Body of pancreas (tissue), 4 donors: Measurements from ENCODE around the gene HJURP. TPM values are rescaled to one million over a fixed set of nuclear protein-coding genes. Genes with fewer than 3 reads are reported as not detected.

Experiments
- ATAC-seq: fragments of 150-250 bp; one replicate; pipeline ENCODE4 v1.9.1; 2016
- DNase-seq, 4 donors: peaks; one replicate each; pipeline ENCODE4 v3.0.0-alpha.2; 2019
- H3K27ac ChIP-seq, 4 donors: fragments of 200-600 bp; sonication (generic); 1 replicate in 3 of 4; 2 replicates in 1 of 4; pipeline versions ENCODE4 v1.5.1 to v1.6.1; 2016 to 2019; ENCODE audit warnings: mild to moderate bottlenecking in 1 of 4, mixed read lengths in 1 of 4, moderate library complexity in 1 of 4
- H3K27me3 ChIP-seq, 2 donors: fragments of 200-600 bp; sonication (generic); one replicate each; pipeline ENCODE4 v1.6.0; 2016; ENCODE audit warnings: mild to moderate bottlenecking in 1 of 2
- H3K36me3 ChIP-seq, 2 donors: fragments of 200-600 bp; sonication (generic); replicated peaks in 1 of 2; 2 replicates each; pipeline ENCODE4 v1.5.1; 2016; ENCODE audit warnings: low read depth in 2 of 2; ENCODE audit not compliant: insufficient read depth in 1 of 2
- H3K4me1 ChIP-seq: fragments of 200-600 bp; sonication (generic); one replicate; pipeline ENCODE4 v1.6.0; 2016
- H3K4me3 ChIP-seq, 2 donors: fragments of 200-600 bp; sonication (generic); 1 replicate in 1 of 2; 2 replicates in 1 of 2; pipeline ENCODE4 v1.5.1; 2016 to 2019
- H3K9me3 ChIP-seq, 3 donors: fragments of 200-600 bp; sonication (generic); 1 replicate in 2 of 3; 2 replicates in 1 of 3; pipeline ENCODE4 v1.5.1; 2016
- POLR2A ChIP-seq, 3 donors: fragments of 450-650 bp; IDR thresholded peaks; one replicate each; pipeline ENCODE4 v1.6.1; 2016; ENCODE audit warnings: antibody characterized with exemption in 3 of 3, mild to moderate bottlenecking in 2 of 3
- WGBS, 2 donors: methylation state at CpG; one replicate each; pipeline ENCODE4 v1.1.5; 2017; 5-methylcytosine and 5-hydroxymethylcytosine counted together
- intact Hi-C: fragments of 100-400 bp; cut with DNase I; formaldehyde crosslinking; loops from one replicate; pipeline ENCODE4 v1.15.1; 2023
- total RNA-seq, 2 donors: library from RNA; depleted of rRNA; stranded (reverse); fragments of >200 nt; gene quantifications; one replicate each; pipeline ENCODE4 v1.1.0, GENCODE V29; 2016
- TF ChIP-seq, protein P1 (sequence below), 7 experiments: fragments of 450-650 bp in 4 of 7; fragments of 200-600 bp in 3 of 7; sonication (generic) in 3 of 7; IDR thresholded peaks; one replicate each; pipeline ENCODE4 v1.5.1; 2016 to 2019; ENCODE audit warnings: antibody characterized with exemption in 7 of 7

HJURP gene
- total RNA-seq, 2 donors from 2014 or later = 3.6 TPM; not detected in 1

- intact Hi-C loops = no loop called here
- WGBS, 2 donors = 88 to 91% methylated on average over 11 of the region's 11 CpGs
- DNase-seq = no peak
These were observed 13.2 kb downstream of the HJURP start for GRCh38 chr2:233841183-233841582.

DNA sequence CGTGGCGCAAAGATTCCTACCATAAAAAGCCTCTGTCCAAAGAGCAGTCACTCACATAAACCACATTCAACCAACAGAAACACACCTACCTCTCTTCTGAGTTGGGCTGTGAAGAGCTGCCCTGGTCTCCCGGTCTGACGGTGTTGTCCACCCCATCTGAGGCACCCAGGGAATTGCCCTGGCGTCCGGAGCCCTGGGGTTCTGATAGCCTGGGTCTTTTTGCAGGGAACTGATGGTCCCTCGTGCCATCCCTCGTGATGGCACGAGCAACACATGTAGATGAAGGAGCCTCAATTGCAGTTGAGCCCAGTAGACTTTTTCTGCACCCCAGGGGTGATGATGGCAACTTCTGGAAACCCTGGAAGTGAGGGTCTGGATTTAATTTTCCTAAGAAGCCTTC is 13.8 kb downstream of the HJURP start:
- 96 to 98% methylated on average over 6 to 9 of the region's 9 CpGs for WGBS, 2 donors
- no peak for DNase-seq

More at GRCh38 chr2:233841183-233841582, 13.2 kb downstream of the HJURP start:
- no peak for ATAC-seq
- Histone ChIP-seq H3K9me3 (no peaks in the 10 kb centered on the region), H3K4me1 (no peaks in the 10 kb centered on the region), H3K27ac (no peak overlapping the region), H3K4me3 (no peak overlapping the region), H3K36me3 (no peaks in the 10 kb centered on the region), H3K27me3 (no peaks in the 10 kb centered on the region)
- TF ChIP-seq, protein P1, sequence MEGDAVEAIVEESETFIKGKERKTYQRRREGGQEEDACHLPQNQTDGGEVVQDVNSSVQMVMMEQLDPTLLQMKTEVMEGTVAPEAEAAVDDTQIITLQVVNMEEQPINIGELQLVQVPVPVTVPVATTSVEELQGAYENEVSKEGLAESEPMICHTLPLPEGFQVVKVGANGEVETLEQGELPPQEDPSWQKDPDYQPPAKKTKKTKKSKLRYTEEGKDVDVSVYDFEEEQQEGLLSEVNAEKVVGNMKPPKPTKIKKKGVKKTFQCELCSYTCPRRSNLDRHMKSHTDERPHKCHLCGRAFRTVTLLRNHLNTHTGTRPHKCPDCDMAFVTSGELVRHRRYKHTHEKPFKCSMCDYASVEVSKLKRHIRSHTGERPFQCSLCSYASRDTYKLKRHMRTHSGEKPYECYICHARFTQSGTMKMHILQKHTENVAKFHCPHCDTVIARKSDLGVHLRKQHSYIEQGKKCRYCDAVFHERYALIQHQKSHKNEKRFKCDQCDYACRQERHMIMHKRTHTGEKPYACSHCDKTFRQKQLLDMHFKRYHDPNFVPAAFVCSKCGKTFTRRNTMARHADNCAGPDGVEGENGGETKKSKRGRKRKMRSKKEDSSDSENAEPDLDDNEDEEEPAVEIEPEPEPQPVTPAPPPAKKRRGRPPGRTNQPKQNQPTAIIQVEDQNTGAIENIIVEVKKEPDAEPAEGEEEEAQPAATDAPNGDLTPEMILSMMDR (IDR thresholded peaks at IDR 0.05) = no peak

DNA sequence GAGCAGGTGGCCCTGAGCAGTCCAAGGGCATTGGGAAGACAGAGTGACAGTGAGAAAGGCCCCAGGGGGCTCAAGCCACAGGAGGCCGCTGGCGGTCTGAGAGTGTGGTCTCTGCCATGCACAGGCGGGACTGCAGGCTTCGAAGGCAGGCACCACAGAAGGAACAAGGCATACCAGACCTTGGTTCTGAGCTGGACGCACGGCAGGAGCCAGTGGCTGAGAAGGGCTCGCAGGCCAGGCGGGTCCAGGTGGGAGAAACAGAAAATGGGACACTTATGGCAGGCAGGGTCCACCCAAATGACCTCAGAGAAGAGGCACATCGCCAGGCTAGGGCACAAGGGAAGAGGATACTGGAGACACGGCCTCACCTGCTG is 14.9 kb downstream of the HJURP start:
- ATAC-seq (no peak), DNase-seq (no peak)
- intact Hi-C loops = no loop called here
- Histone ChIP-seq H3K36me3 (no peaks in the 10 kb centered on the region), H3K4me3 (no peak overlapping the region), H3K27ac (no peak overlapping the region), H3K27me3 (no peaks in the 10 kb centered on the region), H3K4me1 (no peaks in the 10 kb centered on the region), H3K9me3 (no peaks in the 10 kb centered on the region)
- 97 to 98% methylated on average over 10 of the region's 10 CpGs for WGBS, 2 donors
- no peak for TF ChIP-seq POLR2A (IDR thresholded peaks at IDR 0.05)
- TF ChIP-seq, protein P1 (IDR thresholded peaks at IDR 0.05) = no peak

More for the DNA sequence above, 13.8 kb downstream of the HJURP start:
- Histone ChIP-seq H3K27me3 (no peaks in the 10 kb centered on the region), H3K36me3 (no peaks in the 10 kb centered on the region), H3K4me1 (no peaks in the 10 kb centered on the region), H3K27ac (no peak overlapping the region), H3K9me3 (no peaks in the 10 kb centered on the region), H3K4me3 (no peak overlapping the region)
- TF ChIP-seq, protein P1 (IDR thresholded peaks at IDR 0.05) = no peak
- TF ChIP-seq POLR2A (IDR thresholded peaks at IDR 0.05) = no peak
- no peak for ATAC-seq
- intact Hi-C loops = no loop called here

- no peak overlapping the region for H3K4me3 ChIP-seq
- no peak overlapping the region for H3K27ac ChIP-seq
- TF ChIP-seq, protein P1 (IDR thresholded peaks at IDR 0.05) = no peak
- TF ChIP-seq POLR2A (IDR thresholded peaks at IDR 0.05) = no peak
- no peaks in the 10 kb centered on the region for H3K36me3 ChIP-seq
- ATAC-seq (no peak), DNase-seq (peak in 1 of 4 donors; percentile 1)
- no peaks in the 10 kb centered on the region for H3K4me1 ChIP-seq
- 90% methylated on average over 7 to 12 of the region's 12 CpGs for WGBS, 2 donors
- H3K27me3 ChIP-seq = no peaks in the 10 kb centered on the region
- intact Hi-C loops = no loop called here
- no peaks in the 10 kb centered on the region for H3K9me3 ChIP-seq
These were observed 15.4 kb downstream of the HJURP start for GRCh38 chr2:233838726-233839446.

GRCh38 chr2:233838251-233838650 is 16.1 kb downstream of the HJURP start:
- H3K9me3 ChIP-seq = no peaks in the 10 kb centered on the region
- ATAC-seq (no peak), DNase-seq (peak in 1 of 4 donors; percentile 5)
- WGBS, 2 donors = 57 to 77% methylated on average over 7 of the region's 7 CpGs
- intact Hi-C loops = no loop called here
- no peaks in the 10 kb centered on the region for H3K27me3 ChIP-seq
- no peak for TF ChIP-seq POLR2A (IDR thresholded peaks at IDR 0.05)
- TF ChIP-seq, protein P1 (IDR thresholded peaks at IDR 0.05) = no peak
- no peak overlapping the region for H3K4me3 ChIP-seq
- H3K27ac ChIP-seq = no peak overlapping the region
- no peaks in the 10 kb centered on the region for H3K36me3 ChIP-seq
- H3K4me1 ChIP-seq = no peaks in the 10 kb centered on the region
